H1 (cell line): ENCODE data around the gene GLB1L2. TPM values are rescaled to one million over a fixed set of nuclear protein-coding genes. Genes with fewer than 3 reads are reported as not detected.

ENCODE experiments used
- HDAC6 ChIP-seq: IDR thresholded peaks from one replicate; pipeline ENCODE4 v1.7.1; 2012; ENCODE audit warnings: low read depth, mild to moderate bottlenecking, inconsistent platforms, low read length, moderate library complexity
- KDM5A ChIP-seq: fragments of 200-600 bp; IDR thresholded peaks from 2 replicates; pipeline ENCODE4 v1.7.1; 2012; ENCODE audit warnings: mild to moderate bottlenecking, low read length, inconsistent platforms, mixed read lengths
- PHF8 ChIP-seq: fragments of 200-600 bp; sonication (generic); conservative IDR thresholded peaks from 2 replicates; pipeline ENCODE4 v1.7.1; 2012; ENCODE audit warnings: low read depth, mild to moderate bottlenecking, inconsistent platforms, low read length, moderate library complexity
- POLR2AphosphoS5 ChIP-seq: IDR thresholded peaks from 2 replicates; pipeline ENCODE4 v1.6.1; 2011; ENCODE audit warnings: low read depth, low read length
- RBBP5 ChIP-seq: IDR thresholded peaks from 2 replicates; pipeline ENCODE4 v1.7.1; 2012; ENCODE audit warnings: low read depth, mild to moderate bottlenecking, inconsistent platforms, low read length, moderate library complexity, borderline replicate concordance
- SRF ChIP-seq: IDR thresholded peaks from 2 replicates; pipeline ENCODE4 v1.6.1; 2011; ENCODE audit warnings: mild to moderate bottlenecking, low read depth, low read length, moderate library complexity
- polyA plus RNA-seq, 7 experiments: library from polyadenylated mRNA; depleted of rRNA in 3 of 7; stranded (reverse) in 5 of 7; unstranded in 2 of 7; fragments of >200 nt in 5 of 7; fragments of 200-250 nt in 2 of 7; gene quantifications; 1 replicate in 5 of 7; 2 replicates in 1 of 7; 4 replicates in 1 of 7; pipeline versions ENCODE4 v1.2.1 to v1.2.3, GENCODE V29; 2011 to 2013; ENCODE audit warnings: missing spikeins in 2 of 7, mixed read lengths in 2 of 7
- total RNA-seq: library from RNA; stranded (reverse); fragmentation: NEBNext Ultra II Directional; extraction: Animal tissue kit (Norgen Biotek cat#: 25700); gene quantifications from 2 replicates; pipeline ENCODE4 v1.2.1, GENCODE V29; 2021

Gene GLB1L2
- total and polyA plus RNA-seq, 2 of the 8 experiments (the other 6 are each of a cell fraction or from before 2014, with no cell fraction given): 4.4 to 7.9 TPM

- TF ChIP-seq RBBP5 (no peak), HDAC6 (no peak), PHF8 (no peak), POLR2AphosphoS5 (no peak), SRF (no peak), KDM5A (no peak)
These were observed 2.2 kb downstream of the GLB1L2 start (continued) for GRCh38 chr11:134333946-134334345.
